ENCODE data around the gene CCDC152.

Gene CCDC152

DNA sequence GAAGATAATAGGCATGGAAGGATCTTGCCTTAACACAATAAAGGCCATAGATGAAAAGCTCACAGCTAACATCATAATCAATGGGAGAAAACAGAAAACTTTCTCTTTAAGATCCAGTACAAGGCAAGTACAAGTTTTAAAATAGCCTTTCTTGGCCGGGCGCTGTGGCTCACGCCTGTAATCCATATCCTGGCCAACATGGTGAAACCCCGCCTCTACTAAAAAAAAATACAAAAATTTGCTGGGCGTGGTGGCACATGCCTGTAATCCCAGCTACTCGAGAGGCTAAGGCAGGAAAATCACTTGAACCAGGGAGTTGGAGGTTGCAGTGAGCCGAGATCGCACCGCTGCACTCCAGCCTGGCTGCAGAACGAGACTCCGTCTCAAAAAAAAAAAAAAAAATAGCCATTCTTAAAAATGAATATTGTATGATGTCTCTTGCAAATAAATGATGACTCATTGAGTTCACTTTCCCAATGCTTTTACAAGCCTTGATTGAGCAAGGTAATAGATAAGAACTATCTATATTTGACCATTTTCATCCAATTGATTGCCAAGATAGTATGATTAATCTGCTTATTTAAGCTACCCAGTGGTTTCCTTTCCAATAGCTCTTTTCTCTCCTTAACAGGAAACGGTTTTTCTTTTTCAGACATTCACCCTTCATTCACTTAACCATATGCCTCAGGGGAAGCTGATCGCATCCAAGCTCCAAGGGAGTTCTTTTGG lies 15.8 kb downstream of the CCDC152 start:
- DNase-seq (ENCODE audit: low spot score) = no peak
- TF ChIP-seq, protein P1, sequence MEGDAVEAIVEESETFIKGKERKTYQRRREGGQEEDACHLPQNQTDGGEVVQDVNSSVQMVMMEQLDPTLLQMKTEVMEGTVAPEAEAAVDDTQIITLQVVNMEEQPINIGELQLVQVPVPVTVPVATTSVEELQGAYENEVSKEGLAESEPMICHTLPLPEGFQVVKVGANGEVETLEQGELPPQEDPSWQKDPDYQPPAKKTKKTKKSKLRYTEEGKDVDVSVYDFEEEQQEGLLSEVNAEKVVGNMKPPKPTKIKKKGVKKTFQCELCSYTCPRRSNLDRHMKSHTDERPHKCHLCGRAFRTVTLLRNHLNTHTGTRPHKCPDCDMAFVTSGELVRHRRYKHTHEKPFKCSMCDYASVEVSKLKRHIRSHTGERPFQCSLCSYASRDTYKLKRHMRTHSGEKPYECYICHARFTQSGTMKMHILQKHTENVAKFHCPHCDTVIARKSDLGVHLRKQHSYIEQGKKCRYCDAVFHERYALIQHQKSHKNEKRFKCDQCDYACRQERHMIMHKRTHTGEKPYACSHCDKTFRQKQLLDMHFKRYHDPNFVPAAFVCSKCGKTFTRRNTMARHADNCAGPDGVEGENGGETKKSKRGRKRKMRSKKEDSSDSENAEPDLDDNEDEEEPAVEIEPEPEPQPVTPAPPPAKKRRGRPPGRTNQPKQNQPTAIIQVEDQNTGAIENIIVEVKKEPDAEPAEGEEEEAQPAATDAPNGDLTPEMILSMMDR (IDR thresholded peaks at IDR 0.05; ENCODE audit: borderline replicate concordance, control extremely low read depth, extremely low read depth, insufficient read depth, missing control alignments) = no peak
- in situ Hi-C loops (cut with MboI; ENCODE audit: low sequenced_read_pairs, unreplicated experiment) = loop anchor here (25.0 kb wide), 1 partner anchor 910 kb away; the partner anchor contains the start of gene OXCT1

DNA sequence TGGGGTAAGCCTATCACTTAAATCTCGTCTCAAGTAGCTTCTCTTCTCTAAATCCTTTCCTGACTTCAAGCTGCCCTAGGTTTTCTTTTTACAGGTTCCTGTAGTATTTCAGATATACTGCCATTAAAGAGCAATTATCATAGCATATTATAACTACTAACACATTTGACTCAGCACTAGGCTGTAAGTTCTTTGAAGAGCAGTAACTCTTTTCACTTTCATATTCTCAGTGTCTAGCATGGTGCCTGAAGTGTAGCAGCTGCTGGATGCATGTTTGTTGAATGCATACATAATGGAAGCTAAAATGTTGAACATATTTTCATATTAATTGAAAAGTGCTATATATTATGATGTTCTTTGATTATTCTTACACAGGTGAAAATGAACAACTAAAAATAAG lies 22.5 kb downstream of the CCDC152 start:
- in situ Hi-C loops (cut with MboI; ENCODE audit: low sequenced_read_pairs, unreplicated experiment) = no loop called here
- DNase-seq (ENCODE audit: low spot score) = no peak
- TF ChIP-seq, protein P1 (IDR thresholded peaks at IDR 0.05; ENCODE audit: borderline replicate concordance, control extremely low read depth, extremely low read depth, insufficient read depth, missing control alignments) = no peak

DNA sequence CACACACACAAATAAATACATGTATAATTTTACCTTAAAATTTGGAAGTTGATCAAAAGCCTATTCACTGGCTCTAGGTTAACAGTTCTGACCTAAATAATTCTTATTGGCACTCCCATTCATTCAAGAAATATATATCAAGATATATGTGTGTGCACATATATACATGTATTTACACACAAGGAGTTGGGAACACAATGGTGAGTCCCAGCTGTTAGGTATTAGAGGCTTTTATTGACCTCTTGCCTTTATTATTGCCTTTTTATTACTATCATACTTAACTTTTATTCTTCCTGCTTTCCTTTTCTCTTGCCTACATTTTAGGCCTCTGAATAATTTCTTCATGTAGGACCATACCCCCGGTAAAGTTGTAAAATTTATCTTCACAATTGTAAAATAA lies 25.0 kb downstream of the CCDC152 start:
- no peak for DNase-seq (ENCODE audit: low spot score)
- TF ChIP-seq, protein P1 (IDR thresholded peaks at IDR 0.05; ENCODE audit: borderline replicate concordance, control extremely low read depth, extremely low read depth, insufficient read depth, missing control alignments) = no peak
- in situ Hi-C loops (cut with MboI; ENCODE audit: low sequenced_read_pairs, unreplicated experiment) = no loop called here

DNA sequence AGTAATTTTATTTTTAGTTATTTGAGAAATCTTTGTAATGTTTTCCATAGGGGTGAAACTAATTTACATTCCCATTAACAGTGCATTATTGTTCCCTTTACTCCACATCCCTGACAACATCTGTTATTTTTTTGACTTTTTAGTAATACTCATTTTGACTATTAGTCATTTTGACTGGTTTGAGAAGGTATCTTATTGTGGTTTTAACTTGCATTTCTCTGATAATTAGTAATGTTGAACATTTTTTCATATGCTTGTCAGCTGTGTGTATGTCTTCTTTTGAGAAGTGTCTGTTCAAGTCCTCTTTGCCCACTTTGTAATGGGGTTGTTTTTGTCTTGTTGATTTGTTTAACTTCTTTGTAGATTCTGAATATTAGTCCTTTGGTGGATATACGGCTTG lies 27.5 kb downstream of the CCDC152 start:
- no peak for DNase-seq (ENCODE audit: low spot score)
- in situ Hi-C loops (cut with MboI; ENCODE audit: low sequenced_read_pairs, unreplicated experiment) = no loop called here
- TF ChIP-seq, protein P1 (IDR thresholded peaks at IDR 0.05; ENCODE audit: borderline replicate concordance, control extremely low read depth, extremely low read depth, insufficient read depth, missing control alignments) = no peak

DNA sequence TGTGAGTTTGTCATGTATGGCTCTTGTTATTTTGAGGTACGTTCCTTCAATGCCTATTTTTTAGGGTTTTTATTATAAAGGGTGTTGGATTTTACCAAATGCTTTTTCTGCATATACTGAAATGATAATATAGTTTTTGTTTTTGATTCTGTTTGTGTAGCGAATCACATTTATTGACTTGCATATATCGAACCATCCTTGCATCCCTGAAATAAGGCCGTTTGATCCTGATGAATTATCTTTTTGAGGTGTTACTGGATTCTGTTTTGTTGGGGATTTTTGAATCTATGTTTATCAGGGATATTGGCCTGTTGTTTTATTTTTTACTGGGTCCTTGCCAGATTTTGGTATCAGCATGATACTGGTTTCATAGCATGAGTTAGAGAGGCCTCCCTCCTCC lies 29.1 kb downstream of the CCDC152 start:
- TF ChIP-seq, protein P1 (IDR thresholded peaks at IDR 0.05; ENCODE audit: borderline replicate concordance, control extremely low read depth, extremely low read depth, insufficient read depth, missing control alignments) = no peak
- in situ Hi-C loops (cut with MboI; ENCODE audit: low sequenced_read_pairs, unreplicated experiment) = no loop called here
- DNase-seq (ENCODE audit: low spot score) = no peak

DNA sequence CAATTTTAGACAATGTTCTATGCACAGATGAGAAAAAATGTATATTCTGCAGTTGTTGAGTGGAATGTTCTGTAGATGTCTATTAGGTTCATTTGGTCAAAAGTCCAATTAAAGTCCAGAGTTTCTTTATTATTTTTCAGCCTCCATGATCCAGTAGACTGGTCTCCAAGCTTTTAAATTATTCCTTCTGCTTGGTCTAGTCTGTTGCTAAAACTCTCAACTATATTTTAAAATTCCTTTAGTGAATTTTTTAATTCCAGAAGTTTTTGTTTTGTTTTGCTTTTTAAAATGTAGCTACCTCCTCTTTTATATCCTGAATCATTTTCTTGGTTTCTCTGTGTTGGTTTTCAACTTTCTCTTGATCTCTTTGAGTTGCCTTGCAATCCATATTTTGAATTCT lies 30.5 kb downstream of the CCDC152 start:
- in situ Hi-C loops (cut with MboI; ENCODE audit: low sequenced_read_pairs, unreplicated experiment) = no loop called here
- TF ChIP-seq, protein P1 (IDR thresholded peaks at IDR 0.05; ENCODE audit: borderline replicate concordance, control extremely low read depth, extremely low read depth, insufficient read depth, missing control alignments) = no peak

More for the DNA sequence above, 30.5 kb downstream of the CCDC152 start:
- no peak for DNase-seq (ENCODE audit: low spot score)
